ENCODE measurements around the gene ERBB4.

GRCh38 chr2:211835695-211836094 lies 702.9 kb downstream of the ERBB4 start:
- TF ChIP-seq, protein P1, sequence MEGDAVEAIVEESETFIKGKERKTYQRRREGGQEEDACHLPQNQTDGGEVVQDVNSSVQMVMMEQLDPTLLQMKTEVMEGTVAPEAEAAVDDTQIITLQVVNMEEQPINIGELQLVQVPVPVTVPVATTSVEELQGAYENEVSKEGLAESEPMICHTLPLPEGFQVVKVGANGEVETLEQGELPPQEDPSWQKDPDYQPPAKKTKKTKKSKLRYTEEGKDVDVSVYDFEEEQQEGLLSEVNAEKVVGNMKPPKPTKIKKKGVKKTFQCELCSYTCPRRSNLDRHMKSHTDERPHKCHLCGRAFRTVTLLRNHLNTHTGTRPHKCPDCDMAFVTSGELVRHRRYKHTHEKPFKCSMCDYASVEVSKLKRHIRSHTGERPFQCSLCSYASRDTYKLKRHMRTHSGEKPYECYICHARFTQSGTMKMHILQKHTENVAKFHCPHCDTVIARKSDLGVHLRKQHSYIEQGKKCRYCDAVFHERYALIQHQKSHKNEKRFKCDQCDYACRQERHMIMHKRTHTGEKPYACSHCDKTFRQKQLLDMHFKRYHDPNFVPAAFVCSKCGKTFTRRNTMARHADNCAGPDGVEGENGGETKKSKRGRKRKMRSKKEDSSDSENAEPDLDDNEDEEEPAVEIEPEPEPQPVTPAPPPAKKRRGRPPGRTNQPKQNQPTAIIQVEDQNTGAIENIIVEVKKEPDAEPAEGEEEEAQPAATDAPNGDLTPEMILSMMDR (IDR thresholded peaks at IDR 0.05; ENCODE audit: low read length), result no peak
- TF ChIP-seq EZH2 (optimal IDR thresholded peaks at IDR 0.05; ENCODE audit: low read depth, low read length), result no peak

Data from MM.1S (cell line).